Ecto neural progenitor cell (in vitro differentiated cells): Measurements from ENCODE around the gene F2R.
"Not testable (repeated sequence)": the region's sequence is repeated elsewhere in the genome, so short reads cannot be mapped to it uniquely, and the experiment has no call there.

ENCODE experiments used
- DNase-seq: peaks from one replicate; pipeline ENCODE4 v3.0.0-alpha.2; 2018; ENCODE audit warnings: low spot score

Gene F2R

DNA sequence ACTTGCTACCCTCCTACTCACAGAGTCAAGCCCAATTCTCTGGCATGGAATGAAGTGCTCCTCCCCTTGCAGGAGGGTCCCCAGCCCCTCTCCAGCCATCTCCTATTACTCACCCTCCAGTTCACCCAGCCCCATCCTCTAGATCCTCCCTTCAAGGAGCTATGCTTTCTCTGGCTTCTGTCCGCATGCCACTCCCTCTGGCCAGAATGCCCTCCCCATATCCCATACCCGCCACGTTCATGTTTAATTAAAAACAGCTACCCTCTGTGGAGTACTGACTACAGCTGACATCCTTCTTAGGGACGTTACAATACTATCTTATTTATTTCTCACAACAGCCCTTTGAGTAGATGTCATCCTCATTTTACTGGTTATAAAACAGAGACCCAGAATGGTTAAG lies 3.0 kb downstream of the F2R start:
- DNase-seq, result no peak

DNA sequence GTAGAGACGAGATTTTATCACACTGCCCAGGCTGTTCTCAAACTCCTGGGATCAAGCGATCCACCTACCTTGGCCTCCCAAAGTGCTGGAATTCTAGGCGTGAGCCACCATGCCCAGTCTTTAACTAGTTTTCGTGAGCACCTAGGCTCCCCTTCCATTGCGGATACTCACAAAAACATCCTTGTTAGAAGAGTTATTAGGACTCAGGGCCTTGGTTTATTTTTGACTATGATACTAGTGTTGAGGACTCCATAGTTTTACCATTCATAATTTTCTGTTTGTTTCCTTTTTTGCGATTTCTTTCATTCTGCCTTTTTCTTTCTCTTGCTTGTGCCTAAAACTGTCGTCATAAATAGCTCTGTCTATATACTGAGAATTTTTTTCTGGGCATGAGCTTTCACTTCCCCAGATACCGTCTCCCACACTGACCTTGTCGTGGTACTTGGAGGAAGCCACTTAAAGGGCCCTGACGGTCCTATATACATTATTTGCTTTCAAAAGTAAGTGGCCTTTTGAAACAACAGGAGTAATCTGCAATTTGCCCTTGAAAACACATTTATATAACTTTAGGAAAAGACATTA lies 5.2 kb downstream of the F2R start:
- no peak for DNase-seq

DNA sequence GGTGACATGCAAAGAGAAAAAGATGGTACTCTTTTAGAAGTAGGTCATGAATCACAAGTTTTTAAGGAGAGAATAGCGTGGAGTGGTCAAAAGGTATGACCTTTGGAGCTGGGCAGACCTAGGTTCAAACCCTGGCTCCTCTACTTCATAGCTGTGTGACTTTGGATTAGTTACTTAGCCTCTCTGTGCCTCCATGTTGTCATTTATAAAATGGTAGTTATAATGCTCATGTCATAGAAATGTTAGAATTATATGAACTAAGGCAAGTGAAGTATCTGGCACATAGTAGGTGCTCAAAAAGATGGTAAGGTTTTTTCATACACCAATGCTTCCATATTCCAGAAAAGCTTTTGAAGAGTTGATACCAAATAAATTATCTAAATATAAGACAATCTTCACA lies 7.3 kb downstream of the F2R start:
- DNase-seq, result no peak

DNA sequence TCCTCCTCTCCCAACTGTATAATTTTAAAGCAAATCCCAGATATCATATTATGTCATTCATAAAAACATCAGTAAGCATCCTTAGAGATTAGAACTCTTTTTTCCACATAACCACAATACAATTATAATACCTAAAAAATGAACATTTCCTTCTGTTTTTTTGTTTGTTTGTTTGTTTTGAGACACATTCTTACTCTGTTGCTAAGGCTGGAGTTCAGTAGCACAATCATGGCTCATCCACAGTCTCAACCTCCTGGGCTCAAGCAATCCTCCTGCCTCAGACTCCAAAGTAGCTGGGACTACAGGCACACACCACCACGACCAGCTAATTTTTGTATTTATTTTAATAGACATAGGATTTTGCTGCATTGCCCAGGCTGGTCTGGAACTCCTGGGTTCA lies 8.0 kb downstream of the F2R start:
- DNase-seq, result no peak

DNA sequence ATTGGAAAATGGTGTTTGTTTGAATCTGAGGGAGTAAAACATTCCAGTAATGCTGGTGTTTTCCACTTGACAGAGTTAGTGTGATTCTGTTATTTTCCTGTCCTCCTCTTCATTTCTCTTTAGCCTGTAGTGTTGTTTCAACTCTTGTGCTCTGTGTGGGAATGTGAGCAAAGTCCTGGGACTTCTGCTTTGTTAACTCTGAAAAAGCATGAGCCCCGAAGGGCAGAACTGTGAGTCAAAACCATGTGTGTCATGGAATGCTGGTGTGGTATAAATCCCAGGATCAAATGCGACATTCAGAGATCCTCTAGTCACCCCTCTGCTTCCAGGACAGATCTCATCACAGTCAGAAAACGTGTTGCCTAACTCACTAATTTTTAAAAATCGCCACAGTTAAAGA lies 8.9 kb downstream of the F2R start:
- DNase-seq, result no peak

DNA sequence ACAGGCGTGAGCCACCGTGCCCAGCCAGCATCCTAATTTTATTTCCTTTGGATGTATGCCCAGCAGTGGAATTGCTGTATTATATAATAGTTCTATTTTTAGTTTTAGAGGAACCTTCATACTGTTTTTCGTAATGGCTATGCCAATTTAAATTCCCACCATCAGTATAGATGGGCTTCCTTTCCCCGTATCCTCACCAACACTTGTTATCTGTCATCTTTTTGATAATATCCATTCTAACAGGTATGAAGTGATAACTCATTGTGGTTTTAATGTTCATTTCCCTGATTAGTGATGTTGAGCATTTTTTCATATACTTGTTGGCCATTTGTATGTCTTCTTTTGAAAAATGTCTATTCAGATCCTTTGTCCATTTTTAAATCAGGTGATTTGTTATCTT lies 13.0 kb downstream of the F2R start:
- DNase-seq, result no peak

DNA sequence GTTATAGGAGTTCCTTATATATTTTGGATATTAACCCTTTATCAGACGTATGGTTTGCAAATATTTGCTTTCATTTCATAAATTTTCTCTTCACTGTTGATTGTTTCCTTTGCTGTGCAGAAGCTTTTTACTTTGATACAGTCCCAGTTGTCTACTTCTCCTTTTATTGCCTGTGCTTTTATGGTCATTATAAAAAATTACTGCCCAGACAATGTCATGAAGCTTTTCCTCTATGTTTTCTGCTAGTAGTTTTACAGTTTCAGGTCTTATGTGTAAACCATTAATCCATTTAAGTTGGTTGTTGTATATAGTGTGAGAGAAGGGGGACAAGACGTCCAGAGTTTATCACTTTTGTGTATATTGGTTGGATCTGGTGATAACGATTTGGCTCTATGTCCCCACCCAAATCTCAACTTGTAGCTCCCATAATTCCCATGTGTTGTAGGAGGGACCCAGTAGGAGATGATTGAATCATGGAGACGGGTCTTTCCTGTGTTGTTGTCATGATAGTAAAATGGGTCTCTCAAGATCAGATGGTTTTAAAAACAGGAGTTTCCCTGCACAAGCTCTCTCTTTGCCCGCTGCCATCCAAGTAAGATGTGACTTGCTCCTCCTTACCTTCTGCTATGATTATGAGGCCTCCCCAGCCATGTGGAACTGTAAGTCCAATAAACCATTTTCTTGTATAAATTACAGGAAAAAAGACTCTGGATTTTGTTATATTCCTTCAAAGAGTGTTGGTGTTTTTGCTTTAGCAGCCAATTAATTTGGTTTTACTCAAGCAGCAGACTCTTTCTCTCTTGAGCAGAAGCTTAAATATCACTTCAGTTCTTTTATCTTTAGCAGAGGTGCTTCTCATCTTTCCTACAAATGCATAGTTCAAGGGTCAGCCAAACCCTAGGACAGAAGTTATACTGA lies 13.7 kb downstream of the F2R start:
- DNase-seq, result no peak

DNA sequence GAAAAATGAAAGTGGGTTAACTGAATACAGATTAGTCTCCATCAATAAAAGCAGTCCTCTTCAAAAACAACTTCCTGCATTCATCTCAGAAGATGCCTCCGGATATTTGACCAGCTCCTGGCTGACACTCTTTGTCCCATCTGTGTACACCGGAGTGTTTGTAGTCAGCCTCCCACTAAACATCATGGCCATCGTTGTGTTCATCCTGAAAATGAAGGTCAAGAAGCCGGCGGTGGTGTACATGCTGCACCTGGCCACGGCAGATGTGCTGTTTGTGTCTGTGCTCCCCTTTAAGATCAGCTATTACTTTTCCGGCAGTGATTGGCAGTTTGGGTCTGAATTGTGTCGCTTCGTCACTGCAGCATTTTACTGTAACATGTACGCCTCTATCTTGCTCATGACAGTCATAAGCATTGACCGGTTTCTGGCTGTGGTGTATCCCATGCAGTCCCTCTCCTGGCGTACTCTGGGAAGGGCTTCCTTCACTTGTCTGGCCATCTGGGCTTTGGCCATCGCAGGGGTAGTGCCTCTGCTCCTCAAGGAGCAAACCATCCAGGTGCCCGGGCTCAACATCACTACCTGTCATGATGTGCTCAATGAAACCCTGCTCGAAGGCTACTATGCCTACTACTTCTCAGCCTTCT lies 16.6 kb downstream of the F2R start:
- DNase-seq, result no peak

DNA sequence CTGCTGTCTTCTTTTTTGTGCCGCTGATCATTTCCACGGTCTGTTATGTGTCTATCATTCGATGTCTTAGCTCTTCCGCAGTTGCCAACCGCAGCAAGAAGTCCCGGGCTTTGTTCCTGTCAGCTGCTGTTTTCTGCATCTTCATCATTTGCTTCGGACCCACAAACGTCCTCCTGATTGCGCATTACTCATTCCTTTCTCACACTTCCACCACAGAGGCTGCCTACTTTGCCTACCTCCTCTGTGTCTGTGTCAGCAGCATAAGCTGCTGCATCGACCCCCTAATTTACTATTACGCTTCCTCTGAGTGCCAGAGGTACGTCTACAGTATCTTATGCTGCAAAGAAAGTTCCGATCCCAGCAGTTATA lies 17.1 kb downstream of the F2R start:
- DNase-seq, result no peak

DNA sequence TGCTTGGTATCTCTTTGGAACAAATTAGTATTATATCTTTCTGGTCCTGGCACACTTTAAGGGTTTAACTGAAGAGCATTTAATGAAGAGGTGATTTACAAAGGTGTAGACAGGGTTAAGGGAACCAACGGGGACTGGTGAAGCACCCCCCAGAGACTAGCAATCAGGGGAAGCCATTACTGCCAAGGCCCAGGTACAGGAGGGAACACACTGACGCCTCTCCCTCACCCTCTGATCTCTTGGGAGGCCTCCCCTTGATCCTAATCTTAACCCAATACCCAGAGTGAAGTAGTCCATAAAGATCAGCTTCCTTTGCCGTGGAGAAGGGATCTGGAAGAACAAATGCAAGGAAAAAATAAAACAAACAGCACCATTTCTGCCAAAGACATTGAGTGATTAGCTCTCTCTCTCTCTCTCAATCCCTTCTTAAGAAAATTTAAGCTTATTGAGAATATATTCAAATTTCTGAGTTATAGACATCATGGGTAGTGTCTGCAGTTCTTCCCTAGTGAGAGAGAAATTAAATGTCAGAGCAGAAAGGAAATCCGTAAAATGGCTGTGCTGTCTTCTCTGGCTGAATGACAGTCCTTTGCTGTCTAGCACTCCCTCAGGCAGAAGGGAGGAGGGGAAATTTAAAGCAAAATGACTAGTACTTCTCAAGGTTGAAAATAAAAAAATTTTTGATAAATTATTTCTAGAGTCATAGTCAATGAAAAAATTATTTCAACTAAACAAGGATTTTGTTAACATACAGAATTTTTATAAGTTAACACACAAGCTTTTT lies 20.0 kb downstream of the F2R start:
- DNase-seq, result no peak

DNA sequence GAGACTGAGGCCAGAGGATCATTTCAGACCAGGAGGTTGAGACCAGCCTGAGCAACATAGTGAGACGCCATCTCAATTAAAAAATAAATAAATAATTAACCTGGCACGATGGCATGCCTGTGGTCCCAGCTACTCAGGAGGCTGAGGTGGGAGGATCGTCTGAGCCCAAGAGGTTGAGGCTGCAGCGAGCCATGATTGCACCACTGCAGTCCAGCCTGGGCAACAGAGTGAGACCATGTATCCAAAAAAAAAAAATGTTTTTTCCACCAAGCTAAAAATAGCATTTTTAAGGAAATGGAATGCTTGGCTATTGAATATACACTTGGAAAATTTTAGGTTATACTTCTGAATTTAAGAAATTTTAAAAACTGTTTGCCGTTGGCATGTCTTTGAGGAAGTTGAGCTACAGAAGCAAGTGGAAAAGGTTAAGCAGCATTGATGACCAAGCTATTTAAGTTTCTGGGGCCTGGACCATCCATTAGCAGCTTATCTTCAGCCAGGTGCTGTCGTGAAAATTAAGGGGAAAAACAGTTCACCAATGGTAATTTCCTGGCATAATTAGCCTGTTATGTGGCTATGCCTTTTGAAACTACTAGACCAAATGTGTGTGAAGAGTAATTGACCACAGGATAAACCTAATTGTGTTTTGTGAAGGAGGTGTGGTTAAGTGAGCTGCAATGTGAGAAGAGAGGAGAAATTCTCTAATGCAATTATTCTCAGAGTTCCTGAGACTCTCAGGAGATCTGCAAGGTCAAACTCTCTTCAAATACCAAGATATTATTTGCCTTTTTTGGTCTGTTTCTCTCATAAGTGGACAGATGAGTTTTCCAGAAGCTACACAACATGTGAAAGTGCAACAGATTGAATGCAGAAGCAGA lies 21.0 kb downstream of the F2R start:
- DNase-seq, result no peak

DNA sequence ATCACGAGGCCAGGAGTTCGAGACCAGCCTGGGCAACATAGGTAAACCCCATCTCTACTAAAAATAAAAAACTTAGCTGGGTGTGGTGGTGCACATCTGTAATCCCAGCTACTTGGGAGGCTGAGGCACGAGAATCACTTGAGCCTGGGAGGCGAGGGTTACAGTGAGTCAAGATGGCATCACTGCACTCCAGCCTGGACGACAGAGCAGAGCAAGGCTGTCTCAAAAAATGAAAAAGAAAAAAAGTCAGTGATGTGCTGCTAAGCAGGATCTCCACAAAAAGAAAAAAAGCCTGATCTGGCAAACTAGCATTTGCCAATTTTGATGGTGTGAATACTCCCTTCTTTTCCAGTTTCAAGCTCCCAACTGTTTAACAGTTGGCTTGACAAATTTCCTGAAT lies 21.9 kb downstream of the F2R start:
- no peak for DNase-seq

DNA sequence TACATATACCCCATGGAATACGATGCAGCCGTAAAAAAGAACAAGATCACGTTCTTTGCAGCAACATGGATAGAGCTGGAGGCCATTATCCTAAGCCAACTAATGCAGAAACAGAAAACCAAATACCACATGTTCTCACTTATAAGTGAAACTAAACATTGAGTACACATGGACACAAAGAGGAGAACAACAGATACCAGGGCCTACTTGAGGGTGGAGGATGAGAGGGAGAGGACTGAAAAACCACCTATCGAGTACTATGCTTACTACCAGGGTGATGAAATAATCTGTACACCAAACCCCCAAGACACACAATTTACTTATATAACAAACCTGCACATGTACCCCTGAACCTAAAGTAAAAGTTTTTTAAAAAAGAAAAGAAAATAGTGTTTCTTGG lies 25.6 kb downstream of the F2R start:
- DNase-seq, result not testable (repeated sequence)

DNA sequence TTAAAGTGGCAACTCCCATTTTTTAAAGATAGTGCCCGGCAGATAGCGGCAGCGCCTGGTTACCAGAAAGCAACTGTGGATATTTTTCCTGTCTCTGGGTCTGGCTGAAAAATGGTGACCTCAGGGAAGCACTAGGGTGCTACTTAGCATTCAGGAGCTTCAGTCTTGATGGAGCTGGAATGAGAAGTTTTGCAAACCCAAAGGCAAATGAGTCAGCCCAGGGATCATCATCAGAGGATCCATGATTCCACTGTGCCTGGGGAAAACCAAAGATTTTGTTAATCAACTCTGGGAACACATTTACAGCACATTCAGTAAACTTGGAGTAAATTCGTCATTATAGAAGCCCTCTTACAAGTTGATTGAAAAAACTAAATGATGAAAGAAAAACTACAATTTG lies 26.7 kb downstream of the F2R start:
- no peak for DNase-seq

DNA sequence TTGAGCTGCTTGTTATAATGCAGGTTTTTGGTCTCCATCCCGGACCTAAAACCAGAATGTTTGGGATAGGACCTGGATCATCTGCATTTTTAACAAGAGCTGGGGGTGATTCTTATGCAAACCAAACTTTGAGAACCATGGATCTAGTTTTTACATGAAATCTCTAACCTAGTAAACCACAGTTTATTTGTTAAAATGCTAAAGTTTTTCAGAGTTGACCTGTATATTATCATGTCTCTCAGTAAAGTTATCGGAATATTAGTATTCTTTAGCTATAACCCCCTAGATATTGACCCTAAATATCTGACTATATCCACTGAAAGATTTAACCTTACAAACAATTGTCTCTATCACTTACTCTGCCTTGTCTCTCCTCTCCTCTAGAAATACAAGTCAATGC lies 28.7 kb downstream of the F2R start:
- DNase-seq, result no peak

DNA sequence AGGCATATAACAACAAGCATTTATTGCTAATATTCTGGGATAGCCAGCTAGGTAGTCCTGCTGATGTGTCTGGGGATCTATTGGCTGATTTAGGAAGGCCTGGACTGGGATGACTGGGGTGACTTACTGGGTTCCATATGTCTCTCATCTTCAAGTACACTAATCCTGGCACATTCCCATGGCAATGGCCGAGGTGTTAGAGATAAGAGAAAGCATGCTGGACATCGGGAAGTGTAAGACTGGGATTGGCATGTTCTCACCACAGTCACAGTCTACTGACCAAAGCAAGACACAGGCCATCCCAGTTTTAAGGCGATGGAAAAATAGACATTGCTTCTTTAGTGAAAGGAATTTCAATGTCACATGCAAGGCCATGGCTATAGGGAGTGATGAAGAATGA lies 29.7 kb downstream of the F2R start:
- no peak for DNase-seq

DNA sequence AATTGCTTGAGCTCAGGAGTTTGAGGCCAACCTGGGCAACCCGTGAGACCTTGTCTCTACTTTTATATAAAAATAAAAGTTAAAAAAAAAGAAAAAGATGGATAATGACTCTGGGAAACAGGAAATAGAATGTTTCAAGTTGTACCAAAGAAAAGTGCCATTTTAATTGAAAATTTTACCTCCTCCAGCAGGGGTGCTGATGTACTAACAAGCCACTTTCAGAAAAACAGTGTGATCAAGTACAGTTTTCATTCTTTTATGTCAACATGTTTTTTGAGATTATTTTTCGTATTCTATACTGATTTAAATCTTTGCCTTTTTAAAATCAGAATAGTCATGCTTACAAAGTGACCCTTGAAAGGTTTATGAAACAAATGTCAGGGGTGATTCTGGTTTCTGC lies 30.8 kb downstream of the F2R start:
- DNase-seq, result no peak

DNA sequence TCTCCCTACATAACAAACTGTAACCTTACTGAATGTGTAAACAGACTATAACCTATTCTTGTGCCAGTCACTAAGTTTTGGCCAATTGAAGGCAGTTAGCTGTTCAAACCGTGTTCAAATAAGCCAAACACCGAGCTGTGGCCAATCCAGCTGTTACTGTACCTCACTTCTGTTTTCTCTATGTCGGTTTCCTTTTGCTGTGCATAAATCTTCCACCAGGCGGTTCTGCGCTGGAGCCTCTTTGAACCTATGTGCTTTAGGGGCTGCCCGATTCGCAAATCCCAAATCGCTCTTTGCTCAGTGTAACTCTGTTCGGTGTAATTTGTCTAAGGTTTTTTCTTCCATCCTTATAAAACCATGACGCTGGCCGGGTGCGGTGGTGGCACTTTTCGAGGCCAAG lies 31.8 kb downstream of the F2R start:
- DNase-seq, result no peak

DNA sequence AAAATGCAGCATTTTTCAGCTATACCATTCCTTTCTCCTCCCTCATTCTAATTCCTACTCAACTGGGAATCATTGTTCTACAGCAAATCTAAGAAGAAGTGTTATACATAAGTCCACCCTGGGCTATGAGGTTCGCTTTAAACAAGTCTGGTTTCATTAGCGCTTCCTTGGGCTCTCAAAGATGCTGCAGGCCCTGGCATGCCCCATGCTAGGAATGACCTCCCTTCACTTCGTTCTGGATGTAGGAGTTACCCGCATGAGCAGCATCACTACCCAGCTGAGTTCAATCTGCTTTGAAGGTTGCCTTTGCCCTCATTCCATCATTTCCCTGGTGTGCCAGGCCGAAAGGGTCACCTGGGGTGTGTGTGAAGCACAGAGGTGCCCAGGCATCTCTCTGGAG lies 35.4 kb downstream of the F2R start:
- DNase-seq, result no peak

DNA sequence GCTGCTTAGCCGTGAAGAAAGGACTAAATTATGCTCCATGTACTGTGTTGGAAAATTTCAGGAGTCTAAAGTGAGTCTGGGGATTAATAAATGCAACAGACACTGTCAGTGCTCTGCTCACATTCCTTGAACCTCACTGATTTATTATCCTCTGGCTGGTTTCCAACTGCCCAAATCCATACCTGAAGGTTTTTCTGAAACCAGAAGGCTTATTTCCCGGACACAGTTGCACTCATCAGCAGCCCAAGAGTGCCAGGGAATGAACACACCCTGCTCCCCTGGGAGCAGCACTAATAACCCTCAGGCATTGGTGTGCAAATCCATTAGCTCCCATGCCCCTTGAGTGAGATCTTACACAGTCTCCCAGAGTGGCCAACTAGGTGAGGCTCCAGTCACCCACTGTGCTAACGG lies 38.7 kb downstream of the F2R start:
- no peak for DNase-seq

DNA sequence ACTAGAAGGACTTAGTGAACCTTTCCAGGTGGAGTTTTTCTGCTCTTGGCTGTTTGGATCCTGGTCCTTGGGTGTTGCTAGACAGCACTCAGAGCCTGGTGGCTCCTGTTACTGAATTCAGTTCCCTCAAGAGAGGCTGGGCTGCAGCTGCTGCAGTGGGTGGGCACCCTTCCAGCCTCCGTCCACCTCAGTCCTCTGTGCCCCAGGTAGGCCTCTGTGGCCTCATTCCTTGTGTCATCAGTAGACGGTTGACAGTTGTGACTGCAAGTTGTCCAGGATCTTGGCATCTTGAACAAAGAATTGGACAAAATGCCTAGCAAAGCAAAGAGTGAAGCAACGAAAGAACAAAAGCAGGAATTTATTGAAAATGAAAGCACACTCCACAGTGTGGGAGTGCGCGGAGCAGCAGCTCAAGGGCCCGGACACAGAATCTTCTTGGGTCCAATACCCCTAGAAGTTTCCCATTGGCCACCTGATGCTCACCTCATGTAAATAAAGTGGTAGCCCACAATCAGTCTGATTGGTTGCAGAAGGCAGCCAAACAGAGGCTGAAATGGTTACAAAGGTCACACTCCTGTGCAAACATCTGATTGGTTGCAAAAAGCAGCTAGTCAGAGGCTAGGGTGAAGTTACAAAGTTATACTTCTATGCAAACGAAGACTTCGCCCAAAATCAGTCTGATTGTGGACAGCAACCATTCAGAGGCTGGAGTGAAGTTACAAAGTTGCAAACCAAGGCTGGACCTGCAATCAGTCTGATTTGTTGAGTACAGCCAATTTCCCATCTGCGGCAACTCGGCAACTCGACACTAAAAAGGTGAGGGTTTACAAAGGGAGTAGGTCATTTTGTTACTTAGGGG lies 40.1 kb downstream of the F2R start:
- DNase-seq, result no peak
